SK-N-SH (cell line): ENCODE measurements around the gene COQ5. TPM values are rescaled to one million over a fixed set of nuclear protein-coding genes. Genes with fewer than 3 reads are reported as not detected.

Experiments
- CTCF ChIA-PET: fragments of 300-600, 350-600 bp; formaldehyde crosslinking; extraction: SDS; loops from one replicate; lab custom pipeline; 2021; lab: Yijun Ruan, JAX
- POLR2A ChIA-PET: fragments of 350-600 bp; sonication (Branson Sonifier 250); formaldehyde crosslinking; extraction: SDS; loops from one replicate; lab custom pipeline; 2020; ENCODE audit warnings: antibody characterized with exemption, inconsistent platforms; lab: Yijun Ruan, JAX
- DNase-seq: peaks from one replicate; pipeline ENCODE4 v3.0.0; 2012
- H2AFZ ChIP-seq: fragments of 200-600 bp; sonication (generic); 2 replicates; pipeline ENCODE4 v1.8.1; 2016; ENCODE audit warnings: antibody characterized with exemption, mild to moderate bottlenecking, low read depth
- H3F3A ChIP-seq: fragments of 200-600 bp; sonication (generic); replicated peaks from 2 replicates; pipeline ENCODE3; 2016; ENCODE audit warnings: antibody characterized with exemption, mild to moderate bottlenecking; ENCODE audit not compliant: insufficient read depth
- H3K27ac ChIP-seq, 2 experiments: fragments of 200-500 bp in 1 of 2; fragments of 200-600 bp in 1 of 2; sonication (Bioruptor generic) in 1 of 2; sonication (generic), shearing (Covaris generic) in 1 of 2; 2 replicates each; pipeline versions ENCODE4 v1.5.1 to v1.6.1; 2014 to 2016; ENCODE audit warnings: low read depth in 2 of 2, inconsistent platforms in 1 of 2, low read length in 1 of 2, mild to moderate bottlenecking in 1 of 2, mixed read lengths in 1 of 2
- H3K27me3 ChIP-seq: fragments of 200-600 bp; sonication (generic), shearing (Covaris generic); 2 replicates; pipeline ENCODE4 v1.6.1; 2016; ENCODE audit warnings: mixed run types; ENCODE audit not compliant: insufficient read depth
- H3K36me3 ChIP-seq, 2 experiments: fragments of 200-500 bp in 1 of 2; fragments of 200-600 bp in 1 of 2; sonication (Bioruptor generic) in 1 of 2; sonication (generic) in 1 of 2; replicated peaks in 1 of 2; 2 replicates each; pipeline versions ENCODE3 to v1.5.1; 2014 to 2016; ENCODE audit warnings: low read length in 1 of 2, mild to moderate bottlenecking in 1 of 2; ENCODE audit not compliant: insufficient read depth in 2 of 2, control insufficient read depth in 1 of 2
- H3K4me1 ChIP-seq, 2 experiments: fragments of 200-500 bp in 1 of 2; fragments of 200-600 bp in 1 of 2; sonication (Bioruptor generic) in 1 of 2; sonication (generic), shearing (Covaris generic) in 1 of 2; 2 replicates each; pipeline versions ENCODE4 v1.5.1 to v1.6.1; 2014 to 2016; ENCODE audit warnings: low read depth in 1 of 2, low read length in 1 of 2, mixed run types in 1 of 2; ENCODE audit not compliant: insufficient read depth in 2 of 2, control insufficient read depth in 1 of 2
- H3K4me2 ChIP-seq: fragments of 200-600 bp; sonication (generic), shearing (Covaris generic); 2 replicates; pipeline ENCODE4 v1.6.1; 2017; ENCODE audit warnings: mixed run types
- H3K4me3 ChIP-seq, 2 experiments: fragments of 200-500 bp in 1 of 2; fragments of 200-600 bp in 1 of 2; sonication (Bioruptor generic) in 1 of 2; sonication (generic), shearing (Covaris generic) in 1 of 2; 2 replicates each; pipeline versions ENCODE4 v1.5.1 to v1.8.1; 2014 to 2016; ENCODE audit warnings: low read depth in 2 of 2, inconsistent platforms in 1 of 2, low read length in 1 of 2, mild to moderate bottlenecking in 1 of 2, mixed read lengths in 1 of 2, moderate library complexity in 1 of 2
- H3K79me2 ChIP-seq: fragments of 200-600 bp; sonication (generic); 2 replicates; pipeline ENCODE4 v1.8.1; 2017; ENCODE audit warnings: mild to moderate bottlenecking; ENCODE audit not compliant: insufficient read depth
- H3K9ac ChIP-seq: fragments of 200-600 bp; sonication (generic); 2 replicates; pipeline ENCODE4 v1.6.1; 2017; ENCODE audit warnings: mixed run types
- H3K9me2 ChIP-seq: fragments of 200-600 bp; sonication (generic); 2 replicates; pipeline ENCODE4 v1.6.1; 2017; ENCODE audit warnings: mixed run types
- H3K9me3 ChIP-seq: fragments of 200-600 bp; sonication (generic); 2 replicates; pipeline ENCODE4 v1.6.1; 2017; ENCODE audit warnings: mixed run types, mild to moderate bottlenecking, moderate library complexity
- H4K20me1 ChIP-seq: fragments of 200-600 bp; sonication (generic); 2 replicates; pipeline ENCODE4 v1.6.1; 2017; ENCODE audit warnings: mild to moderate bottlenecking, mixed run types; ENCODE audit not compliant: insufficient read depth
- CHD2 ChIP-seq: fragments of 150-350 bp; IDR thresholded peaks from 2 replicates; pipeline ENCODE4 v1.6.1; 2018; ENCODE audit warnings: low read length; ENCODE audit not compliant: partially characterized antibody
- ELF1 ChIP-seq: IDR thresholded peaks from 2 replicates; pipeline ENCODE4 v1.4.0; 2012
- EP300 ChIP-seq, 2 experiments: IDR thresholded peaks; 2 replicates each; pipeline versions ENCODE4 v1.4.0 to v1.6.1; 2012; ENCODE audit warnings: borderline replicate concordance in 1 of 2, low read depth in 1 of 2, low read length in 1 of 2
- FOXJ3 ChIP-seq: sonication (generic); formaldehyde crosslinking; IDR thresholded peaks from 2 replicates; pipeline ENCODE4 v1.5.1; 2020; ENCODE audit warnings: mild to moderate bottlenecking, missing genetic modification reagents
- GABPA ChIP-seq: IDR thresholded peaks from 2 replicates; pipeline ENCODE4 v1.4.0; 2012; ENCODE audit warnings: low read depth, mild to moderate bottlenecking
- GATA2 ChIP-seq: sonication (generic); formaldehyde crosslinking; IDR thresholded peaks from 2 replicates; pipeline ENCODE4 v1.5.0; 2020; ENCODE audit warnings: mild to moderate bottlenecking, missing genetic modification reagents
- JUND ChIP-seq: IDR thresholded peaks from 2 replicates; pipeline ENCODE4 v1.4.0; 2012
- MAX ChIP-seq: IDR thresholded peaks from 2 replicates; pipeline ENCODE4 v1.4.0; 2012; ENCODE audit warnings: low read depth
- MXI1 ChIP-seq: IDR thresholded peaks from 2 replicates; pipeline ENCODE4 v1.6.1; 2012; ENCODE audit warnings: mild to moderate bottlenecking, low read depth, low read length, improper control_type of control experiment
- NFIC ChIP-seq: IDR thresholded peaks from 2 replicates; pipeline ENCODE4 v1.4.0; 2012; ENCODE audit warnings: borderline replicate concordance
- PBX3 ChIP-seq: IDR thresholded peaks from 2 replicates; pipeline ENCODE4; 2012
- POLR2AphosphoS5 ChIP-seq: IDR thresholded peaks from 2 replicates; pipeline ENCODE4 v1.6.1; 2012; ENCODE audit warnings: low read depth, low read length
- RAD21 ChIP-seq: IDR thresholded peaks from 2 replicates; pipeline ENCODE4 v1.6.1; 2012; ENCODE audit warnings: mild to moderate bottlenecking, low read length
- RCOR1 ChIP-seq: fragments of 150-350 bp; IDR thresholded peaks from 2 replicates; pipeline ENCODE4 v1.6.1; 2017; ENCODE audit warnings: antibody characterized with exemption, low read length
- REST ChIP-seq: IDR thresholded peaks from 2 replicates; pipeline ENCODE4 v1.6.1; 2012; ENCODE audit warnings: mild to moderate bottlenecking, low read depth, low read length, moderate library complexity
- RXRA ChIP-seq: IDR thresholded peaks from 2 replicates; pipeline ENCODE4 v1.4.0; 2012; ENCODE audit warnings: low read depth, mild to moderate bottlenecking, borderline replicate concordance
- SIN3A ChIP-seq: IDR thresholded peaks from 2 replicates; pipeline ENCODE4 v1.6.1; 2012; ENCODE audit warnings: low read depth, mild to moderate bottlenecking, low read length, moderate library complexity, borderline replicate concordance
- TAF1 ChIP-seq: IDR thresholded peaks from 2 replicates; pipeline ENCODE4 v1.6.1; 2012; ENCODE audit warnings: low read depth, mild to moderate bottlenecking, low read length, moderate library complexity, borderline replicate concordance
- USF2 ChIP-seq: fragments of 150-350 bp; IDR thresholded peaks from 2 replicates; pipeline ENCODE4 v1.6.1; 2017; ENCODE audit warnings: antibody characterized with exemption, low read length, low read depth, borderline replicate concordance
- YY1 ChIP-seq: IDR thresholded peaks from 2 replicates; pipeline ENCODE4 v1.4.0; 2012; ENCODE audit warnings: low read depth, mild to moderate bottlenecking
- WGBS: methylation state at CpG from one replicate; pipeline ENCODE4 v1.1.6; 2017; ENCODE audit warnings: low lambda C conversion rate; 5-methylcytosine and 5-hydroxymethylcytosine counted together
- polyA plus RNA-seq, 3 experiments: library from polyadenylated mRNA; depleted of rRNA; stranded (reverse); fragments of >200 nt; gene quantifications; 2 replicates each; pipeline ENCODE4 v1.2.3, GENCODE V29; 2012

Gene COQ5
- 28.0 and 39.0 TPM in 2 replicates for polyA plus RNA-seq (2012; rRNA removed)
- polyA plus RNA-seq (2012; cell fraction: cytosol; rRNA removed): 38.8 and 41.2 TPM in 2 replicates
- polyA plus RNA-seq (2012; cell fraction: nucleus; rRNA removed): 15.5 and 32.0 TPM in 2 replicates

DNA sequence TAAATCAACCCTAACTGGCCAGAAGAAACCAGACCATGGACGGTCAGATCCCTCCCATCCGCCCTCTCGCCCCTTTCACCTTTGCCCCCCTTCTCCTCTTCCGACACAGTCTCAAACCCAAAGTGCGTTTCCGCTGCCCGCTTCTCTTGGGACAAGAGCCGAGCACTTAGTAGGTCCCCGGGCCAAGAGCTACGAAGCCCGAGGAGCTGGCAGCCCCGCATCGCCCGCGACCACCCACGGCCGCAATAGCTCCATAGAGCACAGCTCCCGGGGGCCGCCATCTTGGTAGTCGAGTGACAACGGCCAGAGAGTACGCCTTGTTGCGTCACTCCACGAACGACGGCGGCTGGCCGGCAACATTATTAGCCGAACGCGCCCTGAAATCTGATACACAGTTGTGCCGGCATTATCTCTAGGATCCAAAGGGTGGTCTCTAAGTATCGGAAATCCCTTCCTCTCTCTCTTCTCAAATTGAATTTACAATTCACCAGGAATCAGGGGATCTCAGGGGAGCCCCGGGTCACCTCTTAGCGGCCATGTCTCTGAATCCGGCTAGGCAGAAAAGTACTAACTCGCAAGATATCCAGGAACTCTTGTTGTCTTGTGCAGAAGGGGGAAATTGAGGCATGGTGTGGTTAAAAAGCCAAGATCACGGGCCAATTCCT lies at the start of gene COQ5:
TSS of gene COQ5 (minus strand) at position 298 of the 665 bp plus-strand sequence. CDS start at position 281, 17 bp downstream.
- H3K9ac ChIP-seq: peak within 1 kb of the TSS; percentile 94
- no peaks in the 10 kb centered on the region for H3F3A ChIP-seq
- H3K27me3 ChIP-seq: no peaks in the 10 kb centered on the region
- TF ChIP-seq ELF1: peak; percentile 72
- TF ChIP-seq POLR2AphosphoS5: peak; percentile 86
- TF ChIP-seq RCOR1: 0 out of 2 replicates have a peak, but pooled peaks have one; percentile 1
- TF ChIP-seq JUND: peak; percentile 14; the same call in 1 of the 2 replicates
- TF ChIP-seq RXRA: no peak
- TF ChIP-seq EP300 (IDR thresholded peaks at IDR 0.05; ENCODE audit: borderline replicate concordance in 1 of 2, low read depth in 1 of 2, low read length in 1 of 2): no peak
- TF ChIP-seq YY1: peak; percentile 97
- TF ChIP-seq NFIC: no peak
- TF ChIP-seq CHD2: peak; percentile 69
- no peak for TF ChIP-seq USF2
- peak; percentile 81 for TF ChIP-seq GATA2
- peak; percentile 38 for TF ChIP-seq PBX3
- TF ChIP-seq MAX: peak; percentile 36; the same call in 1 of the 2 replicates
- peak; percentile 76; the same call in 1 of the 2 replicates for TF ChIP-seq REST
- peak; percentile 66 for TF ChIP-seq FOXJ3 (CRISPR knock-in tag)
- TF ChIP-seq TAF1: peak; percentile 97
- peak; percentile 84; the same call in 1 of the 2 replicates for TF ChIP-seq SIN3A
- no peak for TF ChIP-seq GABPA
- TF ChIP-seq MXI1: peak; percentile 71
- TF ChIP-seq RAD21: no peak
- H3K27ac ChIP-seq: peak within 1 kb of the TSS; percentile 82 to 83
- no peaks in the 10 kb centered on the region for H4K20me1 ChIP-seq
- H3K4me3 ChIP-seq: peak within 1 kb of the TSS; percentile 75 to 93
- WGBS: 4% methylated on average over 26 of the region's 38 CpGs
- ChIA-PET CTCF (interaction anchor here (1.0 to 1.3 kb wide), 2 partner anchors 32 to 60 kb away, joined by 4 read pairs; no protein-coding TSS in a partner anchor), POLR2A (interaction anchor here (0.8 to 1.7 kb wide), 2 partner anchors 59 to 328 kb away, joined by 3 to 4 read pairs; partner anchors contain the start of genes RPLP0 and SRSF9)
- no peaks in the 10 kb centered on the region for H3K36me3 ChIP-seq
- peaks cover 0 to 5% of the 10 kb centered on the region in 2 experiments; a peak in 2 of 4 replicates for H3K4me1 ChIP-seq
- peak; percentile 85 for DNase-seq
- peaks cover 13% of the 10 kb centered on the region; the same call in 1 of the 2 replicates for H3K79me2 ChIP-seq
- H3K9me3 ChIP-seq: no peaks in the 10 kb centered on the region
- H2AFZ ChIP-seq: peak within 1 kb of the TSS; percentile 96
- no peaks in the 10 kb centered on the region for H3K9me2 ChIP-seq
- H3K4me2 ChIP-seq: peak within 1 kb of the TSS; percentile 65
